H9 (cell line): Measurements from ENCODE around the gene ZNF566. TPM values are rescaled to one million over a fixed set of nuclear protein-coding genes. Genes with fewer than 3 reads are reported as not detected.

Experiments used
- DNase-seq: peaks from one replicate; pipeline ENCODE4 v3.0.0-alpha.2; 2017
- H2AFZ ChIP-seq: one replicate; pipeline ENCODE4 v1.6.1; 2013; ENCODE audit warnings: mild to moderate bottlenecking, low read length, control low read depth, moderate library complexity
- H2AK5ac ChIP-seq: 2 replicates; pipeline ENCODE4 v1.6.1; 2013; ENCODE audit warnings: low read length, control low read depth, mixed read lengths; ENCODE audit not compliant: insufficient read length
- H2BK120ac ChIP-seq: one replicate; pipeline ENCODE4 v1.6.1; 2013; ENCODE audit warnings: low read depth, mild to moderate bottlenecking, low read length, control low read depth, inconsistent platforms; ENCODE audit not compliant: poor library complexity, severe bottlenecking
- H2BK12ac ChIP-seq: 2 replicates; pipeline ENCODE4 v1.6.1; 2013; ENCODE audit warnings: low read length, control low read depth, mixed read lengths, low read depth; ENCODE audit not compliant: insufficient read length
- H2BK15ac ChIP-seq: 2 replicates; pipeline ENCODE4 v1.6.1; 2013; ENCODE audit warnings: low read depth, low read length, control low read depth
- H2BK20ac ChIP-seq: one replicate; pipeline ENCODE4 v1.6.1; 2013; ENCODE audit warnings: low read depth, mild to moderate bottlenecking, low read length, control low read depth, inconsistent platforms; ENCODE audit not compliant: poor library complexity, severe bottlenecking
- H2BK5ac ChIP-seq: 2 replicates; pipeline ENCODE4 v1.6.1; 2013; ENCODE audit warnings: low read length, control low read depth, mixed read lengths; ENCODE audit not compliant: insufficient read length
- H3K14ac ChIP-seq: 2 replicates; pipeline ENCODE4 v1.6.1; 2013; ENCODE audit warnings: low read length, control low read depth; ENCODE audit not compliant: insufficient read depth
- H3K18ac ChIP-seq: 2 replicates; pipeline ENCODE4 v1.6.1; 2013; ENCODE audit warnings: low read depth, mild to moderate bottlenecking, mixed read lengths, low read length, control low read depth; ENCODE audit not compliant: insufficient read length
- H3K23ac ChIP-seq: 2 replicates; pipeline ENCODE4 v1.6.1; 2013; ENCODE audit warnings: low read length, control low read depth, mixed read lengths, low read depth; ENCODE audit not compliant: insufficient read length
- H3K23me2 ChIP-seq: 2 replicates; pipeline ENCODE4 v1.6.1; 2013; ENCODE audit warnings: low read depth, mild to moderate bottlenecking, mixed read lengths, low read length, control low read depth; ENCODE audit not compliant: insufficient read length, poor library complexity, severe bottlenecking
- H3K27ac ChIP-seq: 2 replicates; pipeline ENCODE4 v1.5.1; 2013; ENCODE audit warnings: low read length, control low read depth, mixed read lengths, low read depth; ENCODE audit not compliant: insufficient read length
- H3K27me3 ChIP-seq: 2 replicates; pipeline ENCODE4 v1.6.1; 2013; ENCODE audit warnings: low read length, control low read depth, inconsistent platforms; ENCODE audit not compliant: insufficient read depth
- H3K4ac ChIP-seq: 2 replicates; pipeline ENCODE4 v1.6.1; 2013; ENCODE audit warnings: low read depth, mild to moderate bottlenecking, control low read depth, inconsistent platforms, low read length, moderate library complexity
- H3K4me1 ChIP-seq: 2 replicates; pipeline ENCODE4 v1.6.1; 2013; ENCODE audit warnings: low read length, control low read depth, inconsistent platforms; ENCODE audit not compliant: insufficient read depth
- H3K4me2 ChIP-seq: 2 replicates; pipeline ENCODE4 v1.6.1; 2013; ENCODE audit warnings: low read length, control low read depth, mixed read lengths; ENCODE audit not compliant: insufficient read length, insufficient read depth
- H3K56ac ChIP-seq: 2 replicates; pipeline ENCODE4 v1.6.1; 2013; ENCODE audit warnings: low read depth, mild to moderate bottlenecking, mixed read lengths, low read length, control low read depth; ENCODE audit not compliant: insufficient read length
- H3K79me1 ChIP-seq: 2 replicates; pipeline ENCODE4 v1.6.1; 2013; ENCODE audit warnings: low read depth, mild to moderate bottlenecking, moderate library complexity, low read length, control low read depth, inconsistent platforms; ENCODE audit not compliant: insufficient read depth, poor library complexity, severe bottlenecking
- H3K79me2 ChIP-seq: 2 replicates; pipeline ENCODE4 v1.6.1; 2013; ENCODE audit warnings: low read length, control low read depth, inconsistent platforms; ENCODE audit not compliant: insufficient read depth
- H3K9ac ChIP-seq: 2 replicates; pipeline ENCODE4 v1.6.1; 2013; ENCODE audit warnings: low read length, control low read depth, mixed read lengths; ENCODE audit not compliant: insufficient read length; ENCODE audit errors: extremely low read depth
- H3K9me3 ChIP-seq: one replicate; pipeline ENCODE4 v1.6.1; 2013; ENCODE audit warnings: low read depth, low read length, inconsistent platforms; ENCODE audit not compliant: control insufficient read depth
- H3T11ph ChIP-seq: one replicate; pipeline ENCODE4 v1.6.1; 2013; ENCODE audit warnings: mild to moderate bottlenecking, low read length, control low read depth, inconsistent platforms
- H4K20me1 ChIP-seq: one replicate; pipeline ENCODE4 v1.6.1; 2013; ENCODE audit not compliant: control insufficient read depth, insufficient read length, insufficient read depth
- H4K5ac ChIP-seq: 2 replicates; pipeline ENCODE4 v1.6.1; 2013; ENCODE audit warnings: low read depth, mild to moderate bottlenecking, mixed read lengths, low read length, control low read depth; ENCODE audit not compliant: insufficient read length
- H4K8ac ChIP-seq: replicated peaks from 2 replicates; pipeline ENCODE4 v1.6.1; 2013; ENCODE audit warnings: low read length, control low read depth, mixed read lengths, low read depth; ENCODE audit not compliant: insufficient read length
- H4K91ac ChIP-seq: 2 replicates; pipeline ENCODE4 v1.6.1; 2013; ENCODE audit warnings: low read depth, mild to moderate bottlenecking, moderate library complexity, mixed read lengths, low read length, control low read depth; ENCODE audit not compliant: insufficient read length
- H3K27ac Mint-ChIP-seq, 3 experiments: 2 replicates in 2 of 3; 3 replicates in 1 of 3; pipeline ENCODE4 v1.8.0; 2020 to 2021; ENCODE audit warnings: mixed read lengths in 3 of 3, mild to moderate bottlenecking in 1 of 3, moderate library complexity in 1 of 3
- H3K27me3 Mint-ChIP-seq: 2 replicates; pipeline ENCODE4 v1.8.0; 2021; ENCODE audit warnings: low read depth, mild to moderate bottlenecking, moderate library complexity, mixed read lengths
- H3K36me3 Mint-ChIP-seq, 3 experiments: 2 replicates in 2 of 3; 3 replicates in 1 of 3; pipeline ENCODE4 v1.8.0; 2020 to 2021; ENCODE audit warnings: low read depth in 3 of 3, mixed read lengths in 3 of 3; ENCODE audit not compliant: insufficient read depth in 1 of 3
- H3K4me1 Mint-ChIP-seq, 2 experiments: 2 replicates each; pipeline ENCODE4 v1.8.0; 2020; ENCODE audit warnings: mixed read lengths in 2 of 2
- H3K4me3 Mint-ChIP-seq, 2 experiments: 2 replicates in 1 of 2; 3 replicates in 1 of 2; pipeline ENCODE4 v1.8.0; 2020 to 2021; ENCODE audit warnings: mild to moderate bottlenecking in 2 of 2, mixed read lengths in 2 of 2, moderate library complexity in 1 of 2
- H3K9me3 Mint-ChIP-seq, 2 experiments: 2 replicates in 1 of 2; 3 replicates in 1 of 2; pipeline ENCODE4 v1.8.0; 2020; ENCODE audit warnings: mild to moderate bottlenecking in 2 of 2, mixed read lengths in 2 of 2, moderate library complexity in 1 of 2
- CTCF ChIP-seq: fragments of 200-600 bp; sonication (generic); conservative IDR thresholded peaks from 3 replicates; pipeline ENCODE4 v1.8.0; 2021; ENCODE audit warnings: antibody characterized with exemption, mild to moderate bottlenecking
- whole genome bisulfite sequencing: extraction: QIAGEN DNeasy Blood & Tissue Kit; methylation state at CpG from one replicate; pipeline ENCODE4 v1.1.7; 2013; ENCODE audit warnings: missing lambda C conversion rate, low lambda C conversion rate, mixed read lengths; ENCODE audit not compliant: insufficient read length; ENCODE audit errors: extremely low coverage; 5-methylcytosine and 5-hydroxymethylcytosine counted together
- total RNA-seq: library from RNA; stranded (reverse); gene quantifications from 2 replicates; pipeline ENCODE4 v1.2.1, GENCODE V29; 2021

The ZNF566 gene
- total RNA-seq, 1 experiment from 2014 or later, result 18.0 TPM

DNA sequence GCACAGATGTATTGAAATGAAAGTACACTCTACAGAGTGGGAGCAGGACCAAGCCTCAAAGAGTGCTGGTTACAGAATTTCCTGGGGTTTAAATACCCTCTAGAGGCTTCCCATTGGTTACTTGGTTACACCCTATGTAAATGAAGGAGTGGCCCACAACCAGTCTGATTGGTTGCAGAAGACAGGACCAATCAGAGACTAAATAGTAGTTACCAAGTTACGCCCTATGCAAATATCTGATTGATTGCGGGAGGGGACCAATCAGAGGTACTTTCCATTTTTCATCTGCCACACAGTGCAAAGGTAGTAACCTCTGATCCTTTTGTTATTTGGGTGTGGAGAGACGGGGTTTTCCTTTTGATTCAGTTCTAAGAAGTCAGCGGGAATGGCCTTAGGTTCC lies 65.4 kb downstream of the ZNF566 start:
- H4K91ac ChIP-seq, result no peak overlapping the region
- no peak overlapping the region for H3K56ac ChIP-seq
- H2BK5ac ChIP-seq, result no peak overlapping the region
- no peaks in the 10 kb centered on the region for H3K4me1 ChIP-seq
- H3K27me3 Mint-ChIP-seq, result peaks cover 6% of the 10 kb centered on the region
- peaks cover 0 to 6% of the 10 kb centered on the region in 2 experiments; a peak in 3 of 5 replicates for H3K9me3 Mint-ChIP-seq
- H3K79me1 ChIP-seq, result no peaks in the 10 kb centered on the region
- H4K5ac ChIP-seq, result no peak overlapping the region
- no peak overlapping the region for H2BK20ac ChIP-seq
- no peak overlapping the region for H2BK15ac ChIP-seq
- no peak overlapping the region for H2BK120ac ChIP-seq
- H3T11ph ChIP-seq, result no peak overlapping the region
- no peak overlapping the region for H3K27ac ChIP-seq
- no peak overlapping the region for H2BK12ac ChIP-seq
- no peak overlapping the region for H3K23ac ChIP-seq
- no peaks in the 10 kb centered on the region; the same call in 1 of the 2 replicates for H3K27me3 ChIP-seq
- DNase-seq, result no peak
- H3K9ac ChIP-seq, result no peak overlapping the region
- no peak overlapping the region for H3K4me3 Mint-ChIP-seq
- no peaks in the 10 kb centered on the region for H3K9me3 ChIP-seq
- no peak overlapping the region for H3K18ac ChIP-seq
- H2AFZ ChIP-seq, result no peak overlapping the region
- no peak overlapping the region for H3K4me2 ChIP-seq
- no peak overlapping the region for H3K14ac ChIP-seq
- no peak overlapping the region for H3K4ac ChIP-seq
- no peaks in the 10 kb centered on the region for H4K20me1 ChIP-seq
- peaks cover 2 to 3% of the 10 kb centered on the region in 2 experiments; a peak in 3 of 4 replicates for H3K4me1 Mint-ChIP-seq
- H3K27ac Mint-ChIP-seq, result no peak overlapping the region
- no peaks in the 10 kb centered on the region for H3K79me2 ChIP-seq
- no peaks in the 10 kb centered on the region; a peak in 1 of 7 replicates for H3K36me3 Mint-ChIP-seq
- no peak overlapping the region for H4K8ac ChIP-seq
- H3K23me2 ChIP-seq, result peaks cover 3% of the 10 kb centered on the region
- H2AK5ac ChIP-seq, result no peak overlapping the region
- TF ChIP-seq CTCF, result no peak
- WGBS, result no CpG with 5 or more reads among the region's 4 CpGs
